Measurements from ENCODE around the gene EIF4E3. TPM values are rescaled to one million over a fixed set of nuclear protein-coding genes. Genes with fewer than 3 reads are reported as not detected.

EIF4E3 gene
- total and polyA plus RNA-seq, 12 donors, result 2.3 to 16.1 (median 10.6) TPM

GRCh38 chr3:71641674-71642073 lies 83.5 kb downstream of the EIF4E3 start:
- no peak overlapping the region for H3K27ac ChIP-seq
- H3K27me3 ChIP-seq, result no peaks in the 10 kb centered on the region
- no peak overlapping the region for H3K4me3 ChIP-seq
- DNase-seq, result no peak
- intact Hi-C loops (cut with DNase I), result no loop called here
- H3K4me1 ChIP-seq (replicated peaks in 1 of 2), result no peaks in the 10 kb centered on the region
- H3K9me3 ChIP-seq (replicated peaks in 1 of 3), result no peaks in the 10 kb centered on the region
- no peaks in the 10 kb centered on the region for H3K36me3 ChIP-seq (replicated peaks in 1 of 2)
- WGBS, 4 donors, result 74 to 93% (median 84%) methylated on average over 4 of the region's 4 CpGs
- TF ChIP-seq POLR2A (IDR thresholded peaks at IDR 0.05), result no peak
- TF ChIP-seq, protein P1, sequence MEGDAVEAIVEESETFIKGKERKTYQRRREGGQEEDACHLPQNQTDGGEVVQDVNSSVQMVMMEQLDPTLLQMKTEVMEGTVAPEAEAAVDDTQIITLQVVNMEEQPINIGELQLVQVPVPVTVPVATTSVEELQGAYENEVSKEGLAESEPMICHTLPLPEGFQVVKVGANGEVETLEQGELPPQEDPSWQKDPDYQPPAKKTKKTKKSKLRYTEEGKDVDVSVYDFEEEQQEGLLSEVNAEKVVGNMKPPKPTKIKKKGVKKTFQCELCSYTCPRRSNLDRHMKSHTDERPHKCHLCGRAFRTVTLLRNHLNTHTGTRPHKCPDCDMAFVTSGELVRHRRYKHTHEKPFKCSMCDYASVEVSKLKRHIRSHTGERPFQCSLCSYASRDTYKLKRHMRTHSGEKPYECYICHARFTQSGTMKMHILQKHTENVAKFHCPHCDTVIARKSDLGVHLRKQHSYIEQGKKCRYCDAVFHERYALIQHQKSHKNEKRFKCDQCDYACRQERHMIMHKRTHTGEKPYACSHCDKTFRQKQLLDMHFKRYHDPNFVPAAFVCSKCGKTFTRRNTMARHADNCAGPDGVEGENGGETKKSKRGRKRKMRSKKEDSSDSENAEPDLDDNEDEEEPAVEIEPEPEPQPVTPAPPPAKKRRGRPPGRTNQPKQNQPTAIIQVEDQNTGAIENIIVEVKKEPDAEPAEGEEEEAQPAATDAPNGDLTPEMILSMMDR (IDR thresholded peaks at IDR 0.05), result no peak

DNA sequence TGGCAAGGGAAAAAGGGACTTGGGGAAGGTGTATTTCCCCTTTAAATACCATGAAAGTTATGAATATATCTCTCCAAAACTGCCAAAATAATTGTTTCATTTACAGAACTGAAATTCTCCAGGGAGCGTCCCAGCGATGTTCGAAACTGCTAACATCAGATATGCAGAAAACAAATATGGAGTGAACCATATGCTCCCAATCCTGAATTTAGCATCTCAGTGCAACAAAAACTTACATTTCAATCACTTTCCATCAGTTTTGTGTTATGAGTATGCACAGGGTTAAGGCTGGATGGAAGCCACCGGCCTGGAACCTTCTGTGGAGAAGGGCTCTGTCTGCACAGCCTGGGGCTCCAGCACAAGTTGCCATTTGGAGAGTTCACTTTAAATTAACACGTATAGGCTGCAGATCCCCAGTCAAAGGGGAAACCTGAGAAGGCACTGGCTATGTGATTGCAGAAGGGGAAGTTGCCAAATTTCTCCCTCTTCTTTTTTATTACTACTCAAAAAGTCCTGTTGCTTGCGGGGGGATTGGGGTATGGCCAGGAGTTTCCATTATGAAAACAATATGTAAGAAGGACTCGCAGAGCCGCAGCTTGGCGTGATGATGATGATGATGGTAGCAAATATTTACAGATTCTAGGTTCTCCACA lies 84.7 kb downstream of the EIF4E3 start:
- no peak overlapping the region for H3K27ac ChIP-seq
- intact Hi-C loops (cut with DNase I), result no loop called here
- 79 to 86% (median 81%) methylated on average over 9 of the region's 9 CpGs for WGBS, 4 donors
- no peaks in the 10 kb centered on the region for H3K4me1 ChIP-seq (replicated peaks in 1 of 2)
- H3K36me3 ChIP-seq (replicated peaks in 1 of 2), result no peaks in the 10 kb centered on the region
- TF ChIP-seq, protein P1 (IDR thresholded peaks at IDR 0.05), result no peak
- no peak for TF ChIP-seq POLR2A (IDR thresholded peaks at IDR 0.05)
- H3K27me3 ChIP-seq, result no peaks in the 10 kb centered on the region
- no peak overlapping the region for H3K4me3 ChIP-seq
- no peaks in the 10 kb centered on the region for H3K9me3 ChIP-seq (replicated peaks in 1 of 3)
- DNase-seq, result no peak

GRCh38 chr3:71636482-71636881 lies 88.7 kb downstream of the EIF4E3 start:
- no peaks in the 10 kb centered on the region for H3K9me3 ChIP-seq (replicated peaks in 1 of 3)
- intact Hi-C loops (cut with DNase I), result no loop called here
- no peak for TF ChIP-seq POLR2A (IDR thresholded peaks at IDR 0.05)
- TF ChIP-seq, protein P1 (IDR thresholded peaks at IDR 0.05), result no peak
- no peaks in the 10 kb centered on the region for H3K4me1 ChIP-seq (replicated peaks in 1 of 2)
- no peaks in the 10 kb centered on the region for H3K27me3 ChIP-seq
- WGBS, 4 donors, result 83 to 90% (median 88%) methylated on average over 10 of the region's 10 CpGs
- no peak overlapping the region for H3K4me3 ChIP-seq
- no peak for DNase-seq
- no peak overlapping the region for H3K27ac ChIP-seq
- H3K36me3 ChIP-seq (replicated peaks in 1 of 2), result no peaks in the 10 kb centered on the region

GRCh38 chr3:71636001-71636400 lies 89.2 kb downstream of the EIF4E3 start:
- H3K4me3 ChIP-seq, result no peak overlapping the region
- no peak overlapping the region for H3K27ac ChIP-seq
- intact Hi-C loops (cut with DNase I), result no loop called here
- DNase-seq, result no peak
- H3K9me3 ChIP-seq (replicated peaks in 1 of 3), result no peaks in the 10 kb centered on the region
- H3K27me3 ChIP-seq, result no peaks in the 10 kb centered on the region
- WGBS, 4 donors, result 82 to 86% (median 84%) methylated on average over 9 of the region's 9 CpGs
- no peaks in the 10 kb centered on the region for H3K4me1 ChIP-seq (replicated peaks in 1 of 2)
- TF ChIP-seq, protein P1 (IDR thresholded peaks at IDR 0.05), result no peak
- no peak for TF ChIP-seq POLR2A (IDR thresholded peaks at IDR 0.05)
- no peaks in the 10 kb centered on the region for H3K36me3 ChIP-seq (replicated peaks in 1 of 2)
